Measurements from ENCODE around the gene SETD2.
"Not testable (repeated sequence)": the region's sequence is repeated elsewhere in the genome, so short reads cannot be mapped to it uniquely, and the experiment has no call there.

SETD2 gene

GRCh38 chr3:47035645-47036044 is 128.3 kb downstream of the SETD2 start:
- no peak for DNase-seq (ENCODE audit: low spot score)

- no peak for DNase-seq (ENCODE audit: low spot score)
Measured at GRCh38 chr3:47034868-47035489, 128.9 kb downstream of the SETD2 start.

GRCh38 chr3:47031041-47031440 is 132.9 kb downstream of the SETD2 start:
- DNase-seq (ENCODE audit: low spot score): not testable (repeated sequence)

- DNase-seq (ENCODE audit: low spot score): no peak
Measured at GRCh38 chr3:47028667-47029066, 135.2 kb downstream of the SETD2 start.

GRCh38 chr3:47028146-47028545 is 135.8 kb downstream of the SETD2 start:
- DNase-seq (ENCODE audit: low spot score): no peak

GRCh38 chr3:47026432-47026831 is 137.5 kb downstream of the SETD2 start:
- DNase-seq (ENCODE audit: low spot score): not testable (repeated sequence)

- DNase-seq (ENCODE audit: low spot score): no peak
Measured at GRCh38 chr3:47024932-47025331, 139.0 kb downstream of the SETD2 start.

- no peak for DNase-seq (ENCODE audit: low spot score)
Measured at GRCh38 chr3:47022641-47023071, 141.3 kb downstream of the SETD2 start.

GRCh38 chr3:47020311-47020710 is 143.6 kb downstream of the SETD2 start:
- DNase-seq (ENCODE audit: low spot score): no peak

GRCh38 chr3:47019201-47019600 is 144.7 kb downstream of the SETD2 start:
- no peak for DNase-seq (ENCODE audit: low spot score)

- DNase-seq (ENCODE audit: low spot score): no peak
Measured at GRCh38 chr3:47018269-47018611, 145.7 kb downstream of the SETD2 start.

GRCh38 chr3:47017504-47018268 is 146.2 kb downstream of the SETD2 start:
- no peak for DNase-seq (ENCODE audit: low spot score)

GRCh38 chr3:47016934-47017435 is 146.9 kb downstream of the SETD2 start:
- DNase-seq (ENCODE audit: low spot score): no peak

- no peak for DNase-seq (ENCODE audit: low spot score)
Measured at GRCh38 chr3:47016086-47016933, 147.6 kb downstream of the SETD2 start.

GRCh38 chr3:47015151-47015550 is 148.8 kb downstream of the SETD2 start:
- DNase-seq (ENCODE audit: low spot score): no peak

- no peak for DNase-seq (ENCODE audit: low spot score)
Measured at GRCh38 chr3:47014036-47014435, 149.9 kb downstream of the SETD2 start.

GRCh38 chr3:47013231-47013630 is 150.7 kb downstream of the SETD2 start:
- no peak for DNase-seq (ENCODE audit: low spot score)

- no peak for DNase-seq (ENCODE audit: low spot score)
Measured at GRCh38 chr3:47012342-47013230, 151.3 kb downstream of the SETD2 start.

- no peak for DNase-seq (ENCODE audit: low spot score)
Measured at GRCh38 chr3:47011371-47011770, 152.5 kb downstream of the SETD2 start.

- DNase-seq (ENCODE audit: low spot score): no peak
Measured at GRCh38 chr3:47010910-47011309, 153.0 kb downstream of the SETD2 start.

GRCh38 chr3:47010111-47010712 is 153.7 kb downstream of the SETD2 start:
- no peak for DNase-seq (ENCODE audit: low spot score)

Data from D341Med (cell line).